PC-3 (cell line): Measurements from ENCODE around the gene BARHL2. TPM values are rescaled to one million over a fixed set of nuclear protein-coding genes. Genes with fewer than 3 reads are reported as not detected.

ENCODE experiments used
- ATAC-seq: fragments of 200-7000 bp; cut with Tn5 transposase; 2 replicates; pipeline ENCODE4 v1.9.1; 2020; ENCODE audit warnings: mild to moderate bottlenecking, moderate library complexity
- BruUV-seq: library from RNA; stranded (reverse); fragments of 400-500 nt; replicated peaks from 2 replicates; lab custom pipeline; 2021; lab: Mats Ljungman, UMichigan
- CTCF ChIA-PET: fragments of 300-600 bp; sonication (Branson Sonifier 250); formaldehyde crosslinking; loops from one replicate; lab custom pipeline; 2022; ENCODE audit warnings: antibody characterized with exemption; lab: Charles Lee
- POLR2A ChIA-PET: fragments of 300-600 bp; sonication (Branson Sonifier 250); formaldehyde crosslinking; loops from one replicate; lab custom pipeline; 2022; ENCODE audit warnings: antibody characterized with exemption; ENCODE audit not compliant: unreplicated experiment; lab: Charles Lee
- DNase-seq: peaks from one replicate; pipeline ENCODE4 v3.0.0-alpha.2; 2015
- H2AFZ ChIP-seq: fragments of 300-600 bp; sonication (generic); 2 replicates; pipeline ENCODE4 v1.6.0; 2016; ENCODE audit warnings: antibody characterized with exemption, low read length
- H3F3A ChIP-seq: fragments of 300-600 bp; sonication (generic); one replicate; pipeline ENCODE4 v1.6.0; 2017; ENCODE audit warnings: antibody characterized with exemption, low read length, control low read depth, mild to moderate bottlenecking; ENCODE audit not compliant: unreplicated experiment
- H3K27ac ChIP-seq: fragments of 300-600 bp; sonication (generic); 2 replicates; pipeline ENCODE4 v1.5.1; 2016; ENCODE audit warnings: mild to moderate bottlenecking, low read length
- H3K27me3 ChIP-seq: fragments of 300-600 bp; sonication (generic); 2 replicates; pipeline ENCODE4 v1.6.1; 2016; ENCODE audit warnings: low read length, mixed read lengths
- H3K36me3 ChIP-seq: fragments of 300-600 bp; sonication (generic); 2 replicates; pipeline ENCODE4 v1.6.1; 2016; ENCODE audit warnings: low read depth, mixed run types, low read length, mixed read lengths
- H3K4me1 ChIP-seq: fragments of 300-600 bp; sonication (generic); 2 replicates; pipeline ENCODE4 v1.5.1; 2016; ENCODE audit warnings: low read length; ENCODE audit not compliant: insufficient read depth
- H3K4me2 ChIP-seq: fragments of 300-600 bp; sonication (generic); 2 replicates; pipeline ENCODE4 v1.6.0; 2016; ENCODE audit warnings: low read length
- H3K4me3 ChIP-seq: fragments of 300-600 bp; sonication (generic); 2 replicates; pipeline ENCODE4 v1.5.1; 2016; ENCODE audit warnings: mild to moderate bottlenecking, low read length, mixed read lengths
- H3K79me2 ChIP-seq: fragments of 300-600 bp; sonication (generic); 2 replicates; pipeline ENCODE4 v1.6.1; 2017; ENCODE audit warnings: low read length, mixed read lengths
- H3K9ac ChIP-seq: fragments of 300-600 bp; sonication (generic); 2 replicates; pipeline ENCODE4 v1.6.0; 2016; ENCODE audit warnings: mild to moderate bottlenecking, low read length
- H3K9me2 ChIP-seq: fragments of 300-600 bp; sonication (generic); replicated peaks from 2 replicates; pipeline ENCODE4 v1.6.1; 2016; ENCODE audit warnings: mixed run types, low read length, mixed read lengths
- H3K9me3 ChIP-seq: fragments of 300-600 bp; sonication (generic); 2 replicates; pipeline ENCODE4 v1.6.1; 2016; ENCODE audit warnings: low read length, mixed read lengths
- H4K20me1 ChIP-seq: fragments of 300-600 bp; sonication (generic); 2 replicates; pipeline ENCODE4 v1.6.1; 2016; ENCODE audit warnings: low read length, mixed read lengths
- EZH2 ChIP-seq: fragments of 300-600 bp; sonication (generic); IDR thresholded peaks from one replicate; pipeline ENCODE4 v1.6.1; 2017; ENCODE audit warnings: antibody characterized with exemption, mild to moderate bottlenecking, low read length; ENCODE audit not compliant: unreplicated experiment
- EZH2phosphoT487 ChIP-seq: fragments of 300-600 bp; sonication (generic); IDR thresholded peaks from 2 replicates; pipeline ENCODE4 v1.6.1; 2018; ENCODE audit warnings: mild to moderate bottlenecking, antibody characterized with exemption, low read length, borderline replicate concordance
- intact Hi-C: fragments of 100-400 bp; cut with micrococcal nuclease; formaldehyde crosslinking; loops from 2 replicates; pipeline ENCODE4 v1.9.0; 2023
- total RNA-seq: library from RNA; depleted of rRNA; stranded (reverse); fragments of >200 nt; gene quantifications from 2 replicates; pipeline ENCODE4 v1.2.3, GENCODE V29; 2014
- TF ChIP-seq, protein P1 (sequence below): fragments of 300-600 bp; sonication (generic); conservative IDR thresholded peaks from 2 replicates; pipeline ENCODE4 v1.5.1; 2017; ENCODE audit warnings: antibody characterized with exemption, low read depth, mild to moderate bottlenecking, low read length

The BARHL2 gene
- total RNA-seq, 1 experiment from 2014 or later, result not detected

DNA sequence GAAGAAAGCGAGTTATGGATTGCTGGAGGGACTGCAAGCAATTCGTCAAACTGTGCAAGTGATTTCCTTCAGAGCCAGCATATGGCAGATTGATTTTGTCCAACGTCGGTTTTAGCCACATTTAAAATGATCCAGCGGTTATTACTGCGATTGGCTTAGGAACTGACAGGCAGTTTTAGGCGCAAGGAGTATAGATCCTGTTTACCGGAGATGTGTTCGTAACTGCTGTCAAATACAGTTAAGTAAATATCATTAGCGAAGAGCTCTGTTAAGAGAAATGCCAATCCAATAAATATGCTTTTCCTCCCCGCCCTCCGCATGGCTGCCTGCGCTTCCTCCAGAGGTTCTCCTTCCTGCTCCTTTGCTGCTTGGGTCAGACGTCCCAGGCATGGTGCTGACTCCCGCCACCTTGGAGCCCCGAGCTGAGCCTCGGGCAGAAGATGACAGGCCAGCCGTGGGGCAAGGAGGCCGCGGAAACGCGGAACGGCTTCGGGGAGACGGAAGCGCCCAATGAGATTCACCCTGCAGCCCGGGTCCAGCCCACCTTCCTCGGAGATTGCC is 9.4 kb upstream of the BARHL2 start:
- no peaks in the 10 kb centered on the region for H3F3A ChIP-seq
- H3K36me3 ChIP-seq, result no peaks in the 10 kb centered on the region
- ATAC-seq, result no peak
- H3K4me3 ChIP-seq, result peak overlapping the region; percentile 61
- peaks cover 67% of the 10 kb centered on the region for H3K27me3 ChIP-seq
- POLR2A ChIA-PET, result no interaction called here
- H4K20me1 ChIP-seq, result no peaks in the 10 kb centered on the region
- intact Hi-C loops, result no loop called here
- H3K9me3 ChIP-seq, result no peaks in the 10 kb centered on the region
- CTCF ChIA-PET, result no interaction called here
- H3K27ac ChIP-seq, result no peak overlapping the region
- H3K9me2 ChIP-seq, result no peaks in the 10 kb centered on the region
- 0 out of 2 replicates have a peak, but pooled peaks cover 7% of the 10 kb centered on the region for H3K4me1 ChIP-seq
- no peak for TF ChIP-seq EZH2
- TF ChIP-seq EZH2phosphoT487, result no peak
- TF ChIP-seq, protein P1, sequence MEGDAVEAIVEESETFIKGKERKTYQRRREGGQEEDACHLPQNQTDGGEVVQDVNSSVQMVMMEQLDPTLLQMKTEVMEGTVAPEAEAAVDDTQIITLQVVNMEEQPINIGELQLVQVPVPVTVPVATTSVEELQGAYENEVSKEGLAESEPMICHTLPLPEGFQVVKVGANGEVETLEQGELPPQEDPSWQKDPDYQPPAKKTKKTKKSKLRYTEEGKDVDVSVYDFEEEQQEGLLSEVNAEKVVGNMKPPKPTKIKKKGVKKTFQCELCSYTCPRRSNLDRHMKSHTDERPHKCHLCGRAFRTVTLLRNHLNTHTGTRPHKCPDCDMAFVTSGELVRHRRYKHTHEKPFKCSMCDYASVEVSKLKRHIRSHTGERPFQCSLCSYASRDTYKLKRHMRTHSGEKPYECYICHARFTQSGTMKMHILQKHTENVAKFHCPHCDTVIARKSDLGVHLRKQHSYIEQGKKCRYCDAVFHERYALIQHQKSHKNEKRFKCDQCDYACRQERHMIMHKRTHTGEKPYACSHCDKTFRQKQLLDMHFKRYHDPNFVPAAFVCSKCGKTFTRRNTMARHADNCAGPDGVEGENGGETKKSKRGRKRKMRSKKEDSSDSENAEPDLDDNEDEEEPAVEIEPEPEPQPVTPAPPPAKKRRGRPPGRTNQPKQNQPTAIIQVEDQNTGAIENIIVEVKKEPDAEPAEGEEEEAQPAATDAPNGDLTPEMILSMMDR, result no peak
- no TSS peak for BruUV-seq
- no peak for DNase-seq
- H3K4me2 ChIP-seq, result peak overlapping the region; percentile 84
- no peak overlapping the region for H3K9ac ChIP-seq
- H2AFZ ChIP-seq, result no peak overlapping the region
- H3K79me2 ChIP-seq, result no peaks in the 10 kb centered on the region

DNA sequence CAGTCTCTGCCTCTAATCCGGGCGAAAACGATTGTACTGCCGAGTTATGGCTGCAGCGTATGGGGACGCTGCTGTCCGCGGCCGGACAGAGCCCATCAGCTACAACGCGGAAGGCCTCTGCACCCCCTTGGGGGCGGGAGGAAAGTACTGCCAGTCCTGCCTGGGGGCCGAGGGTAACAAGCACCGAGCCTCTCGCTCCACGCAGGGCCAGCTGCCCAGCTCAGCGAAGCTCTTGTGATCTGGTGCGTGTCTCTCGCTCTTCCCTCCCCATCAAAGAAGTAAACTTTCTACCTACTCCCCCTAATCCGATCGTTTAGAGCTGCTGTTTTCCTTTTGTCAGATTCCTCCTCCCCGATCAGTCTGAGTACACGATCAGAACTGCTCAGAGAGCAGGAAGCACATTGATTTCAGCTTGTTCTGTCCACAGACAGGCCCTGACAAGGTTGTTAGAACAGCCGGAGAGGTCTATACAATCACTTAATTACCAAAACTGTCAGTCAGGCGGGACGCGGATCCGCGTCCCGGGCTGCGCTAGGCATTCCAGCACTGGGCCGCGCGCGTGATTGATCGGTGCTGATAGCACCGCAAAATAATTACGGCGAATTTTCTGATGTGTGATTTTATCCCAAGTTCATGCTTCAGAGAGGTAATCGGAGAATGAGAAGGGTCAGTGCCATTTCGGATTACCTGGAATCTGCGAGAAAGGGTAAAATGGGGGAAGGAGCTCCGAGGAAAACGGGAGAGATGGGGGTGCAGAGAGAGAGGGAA is 8.7 kb upstream of the BARHL2 start:
- H3K27ac ChIP-seq, result no peak overlapping the region
- H3K36me3 ChIP-seq, result no peaks in the 10 kb centered on the region
- peak; percentile 12 for DNase-seq
- H3K9ac ChIP-seq, result no peak overlapping the region
- H3F3A ChIP-seq, result no peaks in the 10 kb centered on the region
- peaks cover 61% of the 10 kb centered on the region for H3K27me3 ChIP-seq
- H2AFZ ChIP-seq, result peak overlapping the region; percentile 69
- no peaks in the 10 kb centered on the region for H3K79me2 ChIP-seq
- H4K20me1 ChIP-seq, result no peaks in the 10 kb centered on the region
- no TSS peak for BruUV-seq
- peak; percentile 35; the same call in 1 of the 2 replicates for TF ChIP-seq EZH2phosphoT487
- TF ChIP-seq, protein P1, result no peak
- no peak for TF ChIP-seq EZH2
- 0 out of 2 replicates have a peak, but pooled peaks cover 7% of the 10 kb centered on the region for H3K4me1 ChIP-seq
- ATAC-seq, result peak; percentile 46
- H3K4me3 ChIP-seq, result peak overlapping the region; percentile 61
- H3K9me3 ChIP-seq, result no peaks in the 10 kb centered on the region
- intact Hi-C loops, result no loop called here
- ChIA-PET POLR2A (interaction anchor here (0.6 kb wide), 1 partner anchor 116 kb away, joined by 9 read pairs; no protein-coding TSS in a partner anchor), CTCF (interaction anchor here (0.6 kb wide), 1 partner anchor 506 kb away, joined by 3 read pairs; no protein-coding TSS in a partner anchor)
- peak overlapping the region; percentile 84 for H3K4me2 ChIP-seq
- H3K9me2 ChIP-seq, result no peaks in the 10 kb centered on the region
